Neuronal stem cell (in vitro differentiated cells): ENCODE data around the gene HPCAL1.

Source experiments
- DNase-seq: peaks from one replicate; pipeline ENCODE4 v3.0.0-alpha.2; 2013; ENCODE audit warnings: low spot score
- H2AFZ ChIP-seq: one replicate; pipeline ENCODE4 v1.6.1; 2013; ENCODE audit warnings: mild to moderate bottlenecking, low read length, inconsistent platforms
- H2AK5ac ChIP-seq: 2 replicates; pipeline ENCODE4 v1.6.1; 2013; ENCODE audit warnings: low read depth, mild to moderate bottlenecking, inconsistent platforms, low read length, moderate library complexity, mixed read lengths
- H2BK120ac ChIP-seq: 2 replicates; pipeline ENCODE4 v1.6.1; 2013; ENCODE audit warnings: low read depth, mild to moderate bottlenecking, inconsistent platforms, low read length, moderate library complexity, mixed read lengths
- H2BK12ac ChIP-seq: one replicate; pipeline ENCODE4 v1.6.1; 2013; ENCODE audit warnings: low read length, inconsistent platforms
- H2BK15ac ChIP-seq: 2 replicates; pipeline ENCODE4 v1.6.1; 2013; ENCODE audit warnings: mild to moderate bottlenecking, low read length, inconsistent platforms, mixed read lengths
- H2BK5ac ChIP-seq: one replicate; pipeline ENCODE4 v1.6.1; 2013; ENCODE audit warnings: inconsistent platforms, mild to moderate bottlenecking, low read length, moderate library complexity
- H3K14ac ChIP-seq: one replicate; pipeline ENCODE4 v1.6.1; 2013; ENCODE audit warnings: low read length, inconsistent platforms
- H3K18ac ChIP-seq: 2 replicates; pipeline ENCODE4 v1.6.1; 2013; ENCODE audit warnings: low read length, inconsistent platforms
- H3K23ac ChIP-seq: 2 replicates; pipeline ENCODE4 v1.6.1; 2013; ENCODE audit warnings: low read depth, mild to moderate bottlenecking, mixed read lengths, low read length, inconsistent platforms; ENCODE audit not compliant: poor library complexity
- H3K27ac ChIP-seq: replicated peaks from 3 replicates; pipeline ENCODE4 v1.5.1; 2013; ENCODE audit warnings: low read length, inconsistent platforms
- H3K27me3 ChIP-seq, 3 experiments: 2 replicates each; pipeline ENCODE4 v1.6.1; 2013; ENCODE audit warnings: low read length in 3 of 3, mild to moderate bottlenecking in 2 of 3, inconsistent platforms in 1 of 3, low read depth in 1 of 3, mixed read lengths in 1 of 3, moderate library complexity in 1 of 3; ENCODE audit not compliant: control insufficient read depth in 3 of 3, insufficient read depth in 3 of 3
- H3K36me3 ChIP-seq, 2 donors: replicated peaks in 1 of 2; 2 replicates each; pipeline ENCODE4 v1.6.1; 2013; ENCODE audit warnings: low read length in 2 of 2; ENCODE audit not compliant: control insufficient read depth in 2 of 2, insufficient read depth in 2 of 2
- H3K4ac ChIP-seq: 2 replicates; pipeline ENCODE4 v1.6.1; 2013; ENCODE audit warnings: inconsistent platforms, mild to moderate bottlenecking, low read length, moderate library complexity
- H3K4me1 ChIP-seq, 2 donors: 1 replicate in 1 of 2; 2 replicates in 1 of 2; pipeline ENCODE4 v1.6.1; 2013; ENCODE audit warnings: low read length in 2 of 2, low read depth in 1 of 2; ENCODE audit not compliant: control insufficient read depth in 2 of 2, insufficient read depth in 1 of 2
- H3K4me2 ChIP-seq: one replicate; pipeline ENCODE4 v1.6.1; 2013; ENCODE audit warnings: mild to moderate bottlenecking, low read length, inconsistent platforms; ENCODE audit not compliant: insufficient read depth, poor library complexity, severe bottlenecking
- H3K4me3 ChIP-seq, 2 donors: 2 replicates each; pipeline ENCODE4 v1.5.1; 2013; ENCODE audit warnings: low read length in 2 of 2, mild to moderate bottlenecking in 2 of 2, inconsistent platforms in 1 of 2, moderate library complexity in 1 of 2
- H3K79me1 ChIP-seq: one replicate; pipeline ENCODE4 v1.6.1; 2013; ENCODE audit warnings: low read depth, mild to moderate bottlenecking, inconsistent platforms, low read length, moderate library complexity
- H3K9ac ChIP-seq: one replicate; pipeline ENCODE4 v1.6.1; 2013; ENCODE audit warnings: mild to moderate bottlenecking, low read depth, low read length, inconsistent platforms; ENCODE audit not compliant: poor library complexity
- H3K9me3 ChIP-seq, 2 donors: replicated peaks in 1 of 2; 2 replicates each; pipeline versions ENCODE3 to v1.6.1; 2013; ENCODE audit warnings: low read length in 2 of 2, mild to moderate bottlenecking in 2 of 2, inconsistent platforms in 1 of 2, low read depth in 1 of 2, mixed read lengths in 1 of 2, moderate library complexity in 1 of 2; ENCODE audit not compliant: control insufficient read depth in 2 of 2, insufficient read depth in 1 of 2
- H4K8ac ChIP-seq: one replicate; pipeline ENCODE4 v1.6.1; 2013; ENCODE audit warnings: low read depth, mild to moderate bottlenecking, inconsistent platforms, low read length, moderate library complexity
- H4K91ac ChIP-seq: one replicate; pipeline ENCODE4 v1.6.1; 2013; ENCODE audit warnings: low read length, low read depth, mild to moderate bottlenecking, inconsistent platforms; ENCODE audit not compliant: poor library complexity
- WGBS, 2 donors: extraction: QIAGEN DNeasy Blood & Tissue Kit; methylation state at CpG; one replicate each; pipeline ENCODE4 v1.1.7; 2013; ENCODE audit warnings: missing lambda C conversion rate in 2 of 2, mixed read lengths in 1 of 2; ENCODE audit not compliant: insufficient read length in 2 of 2, insufficient replicate concordance in 1 of 2; ENCODE audit errors: extremely low coverage in 2 of 2; 5-methylcytosine and 5-hydroxymethylcytosine counted together

HPCAL1 gene

GRCh38 chr2:10360850-10361588 is 58.3 kb downstream of the HPCAL1 start:
- Histone ChIP-seq H3K4me1 (peaks cover 2 to 14% of the 10 kb centered on the region in 2 donors), H3K9ac (no peak overlapping the region), H3K18ac (peak overlapping the region; percentile 29), H3K4me3 (no peak overlapping the region), H2AFZ (no peak overlapping the region), H3K27ac (peak overlapping the region; percentile 43), H2BK12ac (peak overlapping the region; percentile 93), H3K4ac (no peak overlapping the region), H3K4me2 (no peak overlapping the region), H3K9me3 (no peaks in the 10 kb centered on the region), H2AK5ac (peak overlapping the region; percentile 49), H2BK5ac (no peak overlapping the region), H3K36me3 (no peaks in the 10 kb centered on the region), H2BK120ac (no peak overlapping the region), H3K79me1 (no peaks in the 10 kb centered on the region), H4K8ac (no peak overlapping the region), H4K91ac (peak overlapping the region; percentile 99), H2BK15ac (peak overlapping the region; percentile 72), H3K23ac (no peak overlapping the region), H3K14ac (no peak overlapping the region), H3K27me3 (no peaks in the 10 kb centered on the region)
- peak; percentile 57 for DNase-seq
- WGBS, 2 donors: no CpG with 5 or more reads among the region's 16 CpGs

DNA sequence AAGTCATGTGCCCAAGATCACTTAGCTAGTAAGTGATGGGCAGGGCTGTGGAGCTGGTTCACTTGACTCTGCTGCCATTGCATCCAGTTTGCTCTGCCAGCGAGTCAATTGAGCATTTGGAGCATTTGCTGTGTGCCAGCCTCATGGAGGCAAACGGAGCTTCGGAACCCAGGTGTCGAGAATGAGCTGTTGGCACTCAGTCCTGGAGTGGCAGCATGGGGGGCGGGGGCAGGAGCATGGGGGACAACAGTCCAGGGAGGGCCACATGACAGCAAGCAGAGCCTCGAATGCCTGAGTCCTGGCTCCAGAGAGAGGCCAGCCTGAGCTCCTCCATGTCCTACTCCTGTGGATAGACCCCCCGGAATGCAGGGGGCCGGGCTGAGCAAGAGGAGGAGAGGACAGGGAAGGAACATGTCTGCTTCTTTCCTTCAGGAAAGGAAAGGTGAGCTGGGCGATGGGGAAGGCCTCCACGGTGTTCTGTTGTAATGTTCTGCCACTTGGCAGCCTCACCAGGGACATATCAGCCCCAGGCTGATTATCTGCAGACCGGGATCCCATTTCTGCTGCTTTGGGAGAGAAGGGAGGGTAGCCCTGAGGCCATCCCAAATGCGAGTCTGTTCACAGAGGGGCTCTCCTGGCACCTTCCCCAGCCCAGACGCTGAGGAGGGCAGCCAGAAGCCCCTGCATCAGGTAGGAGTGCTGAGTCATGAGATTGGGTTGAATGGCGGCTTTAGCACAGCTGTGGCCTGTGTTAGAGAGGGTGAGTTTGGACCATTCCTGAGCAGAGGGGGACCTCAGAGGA is 59.6 kb downstream of the HPCAL1 start:
- H3K79me1 ChIP-seq: no peaks in the 10 kb centered on the region
- no peaks in the 10 kb centered on the region for H3K36me3 ChIP-seq
- H3K4ac ChIP-seq: no peak overlapping the region
- H3K9me3 ChIP-seq: no peaks in the 10 kb centered on the region
- no peak overlapping the region for H2AFZ ChIP-seq
- no peak overlapping the region for H3K23ac ChIP-seq
- peak overlapping the region; percentile 23 for H2BK15ac ChIP-seq
- H4K8ac ChIP-seq: no peak overlapping the region
- WGBS, 2 donors: no CpG with 5 or more reads among the region's 14 CpGs
- H2AK5ac ChIP-seq: peak overlapping the region; percentile 17
- H4K91ac ChIP-seq: no peak overlapping the region
- H2BK12ac ChIP-seq: peak overlapping the region; percentile 31
- no peak overlapping the region for H3K9ac ChIP-seq
- H3K18ac ChIP-seq: peak overlapping the region; percentile 11
- DNase-seq: no peak
- no peak overlapping the region for H2BK120ac ChIP-seq
- H2BK5ac ChIP-seq: no peak overlapping the region
- no peaks in the 10 kb centered on the region for H3K27me3 ChIP-seq
- peaks cover 2 to 12% of the 10 kb centered on the region in 2 donors for H3K4me1 ChIP-seq
- H3K27ac ChIP-seq: no peak overlapping the region
- no peak overlapping the region for H3K14ac ChIP-seq
- no peak overlapping the region for H3K4me3 ChIP-seq
- no peak overlapping the region for H3K4me2 ChIP-seq

DNA sequence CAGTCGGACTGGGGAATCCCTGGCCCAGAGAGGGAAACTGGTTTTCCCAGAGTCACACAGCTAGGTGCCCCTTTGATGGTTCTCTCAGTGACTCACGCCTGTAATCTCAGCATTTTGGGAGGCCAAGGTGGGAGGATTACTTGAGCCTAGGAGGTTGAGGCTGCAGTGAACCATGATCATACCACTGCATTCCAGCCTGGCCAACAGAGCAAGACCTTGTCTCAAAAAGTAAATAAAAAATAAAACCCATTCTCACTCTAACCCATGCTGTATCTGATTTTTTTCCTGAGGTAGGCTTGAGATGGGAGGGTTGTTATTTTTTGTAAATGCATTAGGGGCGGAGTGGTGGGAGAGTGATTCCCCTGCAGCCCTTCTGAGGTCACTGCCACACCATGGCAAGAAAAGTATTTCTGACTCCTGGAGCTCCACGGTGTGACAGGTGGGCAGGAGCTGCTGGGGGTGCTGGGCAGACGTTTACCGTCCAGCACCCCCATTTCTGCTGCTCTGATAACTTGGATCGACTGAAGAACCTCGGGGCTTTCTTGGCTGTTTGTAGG is 60.3 kb downstream of the HPCAL1 start:
- Histone ChIP-seq H3K27me3 (peaks cover 0 to 2% (median 0%) of the 10 kb centered on the region in 3 experiments), H3K9ac (no peak overlapping the region), H3K9me3 (peaks cover 0 to 2% of the 10 kb centered on the region in 2 donors), H3K27ac (no peak overlapping the region), H4K8ac (no peak overlapping the region), H3K4me3 (no peak overlapping the region), H2AFZ (no peak overlapping the region), H3K79me1 (no peaks in the 10 kb centered on the region), H4K91ac (no peak overlapping the region), H2BK12ac (no peak overlapping the region), H3K4me1 (peaks cover 0 to 15% of the 10 kb centered on the region in 2 donors), H3K23ac (no peak overlapping the region), H3K4ac (no peak overlapping the region), H3K14ac (no peak overlapping the region), H3K18ac (peak overlapping the region; percentile 21), H2BK15ac (no peak overlapping the region), H2BK5ac (no peak overlapping the region), H2BK120ac (no peak overlapping the region), H2AK5ac (peak overlapping the region; percentile 78), H3K4me2 (no peak overlapping the region), H3K36me3 (no peaks in the 10 kb centered on the region)
- no peak for DNase-seq
- WGBS, 2 donors: no CpG with 5 or more reads among the region's 8 CpGs
